ENCODE data around the gene ZBTB33. TPM values are rescaled to one million over a fixed set of nuclear protein-coding genes. Genes with fewer than 3 reads are reported as not detected.

Gene ZBTB33
- total and polyA plus RNA-seq, 2 of the 13 experiments (the other 11 are each of a cell fraction or from before 2014, with no cell fraction given): 6.5 to 20.2 TPM

DNA sequence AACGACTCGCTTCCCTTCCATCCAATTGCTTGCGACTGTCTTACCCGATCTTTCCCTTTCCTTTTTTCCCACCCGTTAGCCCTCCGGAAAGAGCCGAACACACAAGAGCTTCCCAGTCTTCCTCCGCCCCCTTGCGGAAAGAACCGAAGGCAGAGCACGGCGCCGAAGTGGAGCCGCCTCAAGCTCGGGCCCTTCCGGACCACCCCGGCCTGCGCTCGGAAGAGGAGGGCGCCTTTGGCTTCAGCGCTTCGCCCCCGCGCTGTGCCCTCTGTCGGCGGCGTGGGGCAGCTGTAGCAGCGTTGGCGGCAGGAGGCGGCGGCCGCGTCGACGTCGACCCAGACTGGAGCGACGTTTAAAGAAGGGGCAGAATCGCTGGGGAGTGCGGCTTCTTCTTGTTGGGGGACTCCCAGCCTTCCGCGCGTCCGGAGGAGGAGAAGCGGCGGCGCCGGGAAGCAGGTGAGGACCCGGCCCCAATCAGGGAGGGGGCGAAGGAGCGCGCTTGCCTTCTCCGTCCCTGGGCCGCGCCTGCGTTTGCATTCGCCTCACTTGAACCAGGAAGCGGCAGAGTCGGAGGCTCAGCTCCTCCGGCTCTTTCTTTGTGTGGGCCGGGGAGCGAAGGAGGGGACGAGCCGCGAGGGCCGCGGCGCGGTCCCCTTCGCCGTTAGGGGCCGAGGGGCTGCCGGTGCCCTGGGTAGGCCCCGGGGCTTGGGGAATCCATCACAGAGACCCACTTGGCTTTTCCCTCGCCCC lies at the start of gene ZBTB33 (continued):
- TF ChIP-seq, protein P1, sequence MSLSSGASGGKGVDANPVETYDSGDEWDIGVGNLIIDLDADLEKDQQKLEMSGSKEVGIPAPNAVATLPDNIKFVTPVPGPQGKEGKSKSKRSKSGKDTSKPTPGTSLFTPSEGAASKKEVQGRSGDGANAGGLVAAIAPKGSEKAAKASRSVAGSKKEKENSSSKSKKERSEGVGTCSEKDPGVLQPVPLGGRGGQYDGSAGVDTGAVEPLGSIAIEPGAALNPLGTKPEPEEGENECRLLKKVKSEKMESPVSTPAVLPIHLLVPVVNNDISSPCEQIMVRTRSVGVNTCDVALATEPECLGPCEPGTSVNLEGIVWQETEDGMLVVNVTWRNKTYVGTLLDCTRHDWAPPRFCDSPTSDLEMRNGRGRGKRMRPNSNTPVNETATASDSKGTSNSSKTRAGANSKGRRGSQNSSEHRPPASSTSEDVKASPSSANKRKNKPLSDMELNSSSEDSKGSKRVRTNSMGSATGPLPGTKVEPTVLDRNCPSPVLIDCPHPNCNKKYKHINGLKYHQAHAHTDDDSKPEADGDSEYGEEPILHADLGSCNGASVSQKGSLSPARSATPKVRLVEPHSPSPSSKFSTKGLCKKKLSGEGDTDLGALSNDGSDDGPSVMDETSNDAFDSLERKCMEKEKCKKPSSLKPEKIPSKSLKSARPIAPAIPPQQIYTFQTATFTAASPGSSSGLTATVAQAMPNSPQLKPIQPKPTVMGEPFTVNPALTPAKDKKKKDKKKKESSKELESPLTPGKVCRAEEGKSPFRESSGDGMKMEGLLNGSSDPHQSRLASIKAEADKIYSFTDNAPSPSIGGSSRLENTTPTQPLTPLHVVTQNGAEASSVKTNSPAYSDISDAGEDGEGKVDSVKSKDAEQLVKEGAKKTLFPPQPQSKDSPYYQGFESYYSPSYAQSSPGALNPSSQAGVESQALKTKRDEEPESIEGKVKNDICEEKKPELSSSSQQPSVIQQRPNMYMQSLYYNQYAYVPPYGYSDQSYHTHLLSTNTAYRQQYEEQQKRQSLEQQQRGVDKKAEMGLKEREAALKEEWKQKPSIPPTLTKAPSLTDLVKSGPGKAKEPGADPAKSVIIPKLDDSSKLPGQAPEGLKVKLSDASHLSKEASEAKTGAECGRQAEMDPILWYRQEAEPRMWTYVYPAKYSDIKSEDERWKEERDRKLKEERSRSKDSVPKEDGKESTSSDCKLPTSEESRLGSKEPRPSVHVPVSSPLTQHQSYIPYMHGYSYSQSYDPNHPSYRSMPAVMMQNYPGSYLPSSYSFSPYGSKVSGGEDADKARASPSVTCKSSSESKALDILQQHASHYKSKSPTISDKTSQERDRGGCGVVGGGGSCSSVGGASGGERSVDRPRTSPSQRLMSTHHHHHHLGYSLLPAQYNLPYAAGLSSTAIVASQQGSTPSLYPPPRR (CRISPR knock-in tag; IDR thresholded peaks at IDR 0.05; ENCODE audit: borderline replicate concordance): 0 out of 2 replicates have a peak, but pooled peaks have one; percentile 33
- TF ChIP-seq ZNF225 (CRISPR knock-in tag; IDR thresholded peaks at IDR 0.05) (no peak), ZNF510 (CRISPR knock-in tag; IDR thresholded peaks at IDR 0.05; ENCODE audit: low read depth) (0 out of 2 replicates have a peak, but pooled peaks have one; percentile 42), GABPA (IDR thresholded peaks at IDR 0.05; ENCODE audit: low read depth, low read length) (no peak), GABPA (CRISPR knock-in tag; IDR thresholded peaks at IDR 0.05; ENCODE audit: low read depth) (peak; percentile 35; the same call in 1 of the 2 replicates), KDM4B (CRISPR knock-in tag; IDR thresholded peaks at IDR 0.05) (no peak), SALL1 (CRISPR knock-in tag; IDR thresholded peaks at IDR 0.05) (peak; percentile 74), TBX2 (CRISPR knock-in tag; IDR thresholded peaks at IDR 0.05; ENCODE audit: borderline replicate concordance) (no peak; the same call in 1 of the 2 replicates), SP140L (CRISPR knock-in tag; IDR thresholded peaks at IDR 0.05; ENCODE audit: borderline replicate concordance) (no peak), NFE2 (CRISPR knock-in tag; IDR thresholded peaks at IDR 0.05) (no peak), SATB2 (CRISPR knock-in tag; IDR thresholded peaks at IDR 0.05) (no peak), NFIC (IDR thresholded peaks at IDR 0.05; ENCODE audit: low read length) (no peak), ZNF501 (CRISPR knock-in tag; IDR thresholded peaks at IDR 0.05) (0 out of 2 replicates have a peak, but pooled peaks have one; percentile 23), PHB2 (IDR thresholded peaks at IDR 0.05; ENCODE audit: partially characterized antibody) (no peak), ZNF558 (CRISPR knock-in tag; IDR thresholded peaks at IDR 0.05; ENCODE audit: borderline replicate concordance) (no peak), LCORL (IDR thresholded peaks at IDR 0.05) (no peak), LCORL (CRISPR knock-in tag; IDR thresholded peaks at IDR 0.05) (0 out of 2 replicates have a peak, but pooled peaks have one; percentile 57), GLI4 (CRISPR knock-in tag; IDR thresholded peaks at IDR 0.05; ENCODE audit: borderline replicate concordance) (no peak), RARA (CRISPR knock-in tag; IDR thresholded peaks at IDR 0.05) (no peak), ZMYM4 (CRISPR knock-in tag; IDR thresholded peaks at IDR 0.05) (peak; percentile 64)
- TF ChIP-seq, protein P2, sequence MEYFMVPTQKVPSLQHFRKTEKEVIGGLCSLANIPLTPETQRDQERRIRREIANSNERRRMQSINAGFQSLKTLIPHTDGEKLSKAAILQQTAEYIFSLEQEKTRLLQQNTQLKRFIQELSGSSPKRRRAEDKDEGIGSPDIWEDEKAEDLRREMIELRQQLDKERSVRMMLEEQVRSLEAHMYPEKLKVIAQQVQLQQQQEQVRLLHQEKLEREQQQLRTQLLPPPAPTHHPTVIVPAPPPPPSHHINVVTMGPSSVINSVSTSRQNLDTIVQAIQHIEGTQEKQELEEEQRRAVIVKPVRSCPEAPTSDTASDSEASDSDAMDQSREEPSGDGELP (IDR thresholded peaks at IDR 0.05; ENCODE audit: borderline replicate concordance, low read depth): no peak; the same call in 1 of the 2 replicates
- TF ChIP-seq, protein P3, sequence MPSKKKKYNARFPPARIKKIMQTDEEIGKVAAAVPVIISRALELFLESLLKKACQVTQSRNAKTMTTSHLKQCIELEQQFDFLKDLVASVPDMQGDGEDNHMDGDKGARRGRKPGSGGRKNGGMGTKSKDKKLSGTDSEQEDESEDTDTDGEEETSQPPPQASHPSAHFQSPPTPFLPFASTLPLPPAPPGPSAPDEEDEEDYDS (CRISPR knock-in tag; IDR thresholded peaks at IDR 0.05): no peak
- TF ChIP-seq, protein P4, sequence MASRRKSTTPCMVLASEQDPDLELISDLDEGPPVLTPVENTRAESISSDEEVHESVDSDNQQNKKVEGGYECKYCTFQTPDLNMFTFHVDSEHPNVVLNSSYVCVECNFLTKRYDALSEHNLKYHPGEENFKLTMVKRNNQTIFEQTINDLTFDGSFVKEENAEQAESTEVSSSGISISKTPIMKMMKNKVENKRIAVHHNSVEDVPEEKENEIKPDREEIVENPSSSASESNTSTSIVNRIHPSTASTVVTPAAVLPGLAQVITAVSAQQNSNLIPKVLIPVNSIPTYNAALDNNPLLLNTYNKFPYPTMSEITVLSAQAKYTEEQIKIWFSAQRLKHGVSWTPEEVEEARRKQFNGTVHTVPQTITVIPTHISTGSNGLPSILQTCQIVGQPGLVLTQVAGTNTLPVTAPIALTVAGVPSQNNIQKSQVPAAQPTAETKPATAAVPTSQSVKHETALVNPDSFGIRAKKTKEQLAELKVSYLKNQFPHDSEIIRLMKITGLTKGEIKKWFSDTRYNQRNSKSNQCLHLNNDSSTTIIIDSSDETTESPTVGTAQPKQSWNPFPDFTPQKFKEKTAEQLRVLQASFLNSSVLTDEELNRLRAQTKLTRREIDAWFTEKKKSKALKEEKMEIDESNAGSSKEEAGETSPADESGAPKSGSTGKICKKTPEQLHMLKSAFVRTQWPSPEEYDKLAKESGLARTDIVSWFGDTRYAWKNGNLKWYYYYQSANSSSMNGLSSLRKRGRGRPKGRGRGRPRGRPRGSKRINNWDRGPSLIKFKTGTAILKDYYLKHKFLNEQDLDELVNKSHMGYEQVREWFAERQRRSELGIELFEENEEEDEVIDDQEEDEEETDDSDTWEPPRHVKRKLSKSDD (CRISPR knock-in tag; IDR thresholded peaks at IDR 0.05; ENCODE audit: low read depth): no peak

Measured in HepG2 (cell line).